Neutrophil (primary cell): ENCODE data around the gene ATXN7.

Source experiments
- H3K27ac ChIP-seq: fragments of 200-600 bp; sonication (generic); 2 replicates; pipeline ENCODE4 v1.5.1; 2016; ENCODE audit warnings: mild to moderate bottlenecking, moderate library complexity
- H3K27me3 ChIP-seq: fragments of 200-600 bp; sonication (generic); 2 replicates; pipeline ENCODE4 v1.6.0; 2016; ENCODE audit warnings: mild to moderate bottlenecking
- H3K36me3 ChIP-seq: fragments of 200-600 bp; sonication (generic); 2 replicates; pipeline ENCODE4 v1.5.1; 2017
- H3K4me1 ChIP-seq, 2 experiments: fragments of 200-600 bp in 1 of 2; sonication (generic) in 1 of 2; 1 replicate in 1 of 2; 2 replicates in 1 of 2; pipeline versions ENCODE4 v1.5.1 to v1.6.1; 2013 to 2016; ENCODE audit warnings: low read depth in 1 of 2, low read length in 1 of 2, mild to moderate bottlenecking in 1 of 2, moderate library complexity in 1 of 2; ENCODE audit not compliant: control insufficient read depth in 1 of 2, insufficient read depth in 1 of 2
- H3K4me3 ChIP-seq, 2 experiments: fragments of 200-600 bp in 1 of 2; sonication (generic) in 1 of 2; 1 replicate in 1 of 2; 2 replicates in 1 of 2; pipeline ENCODE4 v1.5.1; 2013 to 2016; ENCODE audit warnings: low read depth in 1 of 2, low read length in 1 of 2, mild to moderate bottlenecking in 1 of 2, moderate library complexity in 1 of 2
- H3K9me3 ChIP-seq: fragments of 200-600 bp; sonication (generic); 2 replicates; pipeline ENCODE4 v1.5.1; 2016
- CTCF ChIP-seq: fragments of 200-600 bp; sonication (generic); IDR thresholded peaks from 2 replicates; pipeline ENCODE4 v1.5.1; 2016; ENCODE audit warnings: antibody characterized with exemption

ATXN7 gene

GRCh38 chr3:63981980-63982379, 118.3 kb downstream of the ATXN7 start:
- peaks cover 30 to 35% of the 10 kb centered on the region in 2 experiments for H3K4me1 ChIP-seq

GRCh38 chr3:63984391-63984790, 120.7 kb downstream of the ATXN7 start:
- Histone ChIP-seq H3K27me3 (no peaks in the 10 kb centered on the region), H3K36me3 (peaks cover 88% of the 10 kb centered on the region), H3K4me1 (peaks cover 6 to 11% of the 10 kb centered on the region in 2 experiments), H3K4me3 (no peak overlapping the region), H3K9me3 (no peaks in the 10 kb centered on the region), H3K27ac (no peak overlapping the region)
- TF ChIP-seq CTCF = no peak

More at GRCh38 chr3:63981980-63982379, 118.3 kb downstream of the ATXN7 start:
- Histone ChIP-seq H3K9me3 (no peaks in the 10 kb centered on the region), H3K36me3 (peaks cover 65% of the 10 kb centered on the region), H3K27me3 (no peaks in the 10 kb centered on the region), H3K4me3 (no peak overlapping the region), H3K27ac (peak overlapping the region; percentile 49)
- no peak for TF ChIP-seq CTCF

- no peaks in the 10 kb centered on the region for H3K27me3 ChIP-seq
- H3K9me3 ChIP-seq = no peaks in the 10 kb centered on the region
- H3K36me3 ChIP-seq = peaks cover 91% of the 10 kb centered on the region
- H3K4me3 ChIP-seq = no peak overlapping the region
- no peak overlapping the region for H3K27ac ChIP-seq
- H3K4me1 ChIP-seq = no peaks in the 10 kb centered on the region
- TF ChIP-seq CTCF = no peak
Measured at GRCh38 chr3:63986146-63986545, 122.5 kb downstream of the ATXN7 start.

- H3K4me3 ChIP-seq = no peak overlapping the region
- no peaks in the 10 kb centered on the region for H3K9me3 ChIP-seq
- peaks cover 91% of the 10 kb centered on the region for H3K36me3 ChIP-seq
- no peaks in the 10 kb centered on the region for H3K4me1 ChIP-seq
- H3K27me3 ChIP-seq = no peaks in the 10 kb centered on the region
- H3K27ac ChIP-seq = no peak overlapping the region
- TF ChIP-seq CTCF = no peak
Measured at GRCh38 chr3:63986831-63987230, 123.2 kb downstream of the ATXN7 start.

- Histone ChIP-seq H3K36me3 (peaks cover 96% of the 10 kb centered on the region), H3K27ac (no peak overlapping the region), H3K9me3 (no peaks in the 10 kb centered on the region), H3K4me3 (no peak overlapping the region), H3K27me3 (no peaks in the 10 kb centered on the region), H3K4me1 (peaks cover 1 to 6% of the 10 kb centered on the region in 2 experiments)
- TF ChIP-seq CTCF = no peak
Measured at GRCh38 chr3:63988943-63989342, 125.3 kb downstream of the ATXN7 start.

- Histone ChIP-seq H3K4me1 (peaks cover 11 to 15% of the 10 kb centered on the region in 2 experiments), H3K9me3 (no peaks in the 10 kb centered on the region), H3K36me3 (peaks cover 99% of the 10 kb centered on the region), H3K27ac (no peak overlapping the region), H3K4me3 (no peak overlapping the region), H3K27me3 (no peaks in the 10 kb centered on the region)
- TF ChIP-seq CTCF = no peak
Measured at GRCh38 chr3:63990204-63990603, 126.5 kb downstream of the ATXN7 start.
